Activated CD8-positive, alpha-beta memory T cell treated with anti-CD3 and anti-CD28 coated beads for 1 hour (primary cell): Measurements from ENCODE around the gene CYTH3.
"Not testable (repeated sequence)": the region's sequence is repeated elsewhere in the genome, so short reads cannot be mapped to it uniquely, and the experiment has no call there.

Experiments
- DNase-seq, 2 donors: peaks; one replicate each; pipeline ENCODE4 v3.0.0-alpha.2; 2020; ENCODE audit warnings: low read depth in 1 of 2; ENCODE audit errors: extremely low read depth in 1 of 2

Gene CYTH3

GRCh38 chr7:6234384-6234783, 38.0 kb downstream of the CYTH3 start:
- no peak for DNase-seq

DNA sequence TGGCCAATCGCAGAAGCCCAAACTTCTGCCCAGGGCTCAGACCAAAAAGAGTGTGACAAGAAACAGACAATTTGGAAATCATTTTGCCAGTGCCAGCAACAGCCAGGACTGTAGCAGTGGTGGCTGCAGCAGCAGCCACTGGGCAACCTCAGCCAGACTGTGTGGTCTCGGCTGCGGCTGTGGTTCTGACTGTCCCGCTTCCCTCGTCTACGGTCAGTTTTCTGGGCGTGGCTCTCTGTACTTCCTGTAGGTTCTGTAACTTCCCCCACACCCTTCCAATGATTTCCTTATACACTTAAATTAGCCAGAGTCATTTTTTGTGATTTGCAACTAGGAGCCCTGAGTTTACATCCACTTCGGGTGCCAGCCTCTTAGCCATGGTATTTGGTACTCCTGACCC, 39.9 kb downstream of the CYTH3 start:
- no peak for DNase-seq

DNA sequence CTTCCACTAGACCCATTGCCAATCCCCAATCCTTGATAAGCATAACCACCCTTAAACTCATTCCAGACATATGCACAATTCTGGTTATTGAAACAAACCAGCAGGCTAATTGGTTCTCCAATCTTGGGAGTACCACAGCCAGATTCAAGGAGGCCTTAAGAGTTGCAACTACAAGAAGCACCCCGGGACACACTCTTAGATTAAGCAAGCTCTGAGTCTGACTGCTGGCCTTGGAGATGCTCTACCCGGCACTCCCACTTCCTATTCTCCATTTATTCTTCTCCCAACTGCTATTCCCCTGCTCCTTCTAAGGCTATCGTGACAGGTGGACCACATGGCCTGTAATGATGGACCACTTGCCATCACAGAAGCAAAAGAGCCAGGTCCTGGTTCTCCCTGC, 40.3 kb downstream of the CYTH3 start:
- no peak for DNase-seq

DNA sequence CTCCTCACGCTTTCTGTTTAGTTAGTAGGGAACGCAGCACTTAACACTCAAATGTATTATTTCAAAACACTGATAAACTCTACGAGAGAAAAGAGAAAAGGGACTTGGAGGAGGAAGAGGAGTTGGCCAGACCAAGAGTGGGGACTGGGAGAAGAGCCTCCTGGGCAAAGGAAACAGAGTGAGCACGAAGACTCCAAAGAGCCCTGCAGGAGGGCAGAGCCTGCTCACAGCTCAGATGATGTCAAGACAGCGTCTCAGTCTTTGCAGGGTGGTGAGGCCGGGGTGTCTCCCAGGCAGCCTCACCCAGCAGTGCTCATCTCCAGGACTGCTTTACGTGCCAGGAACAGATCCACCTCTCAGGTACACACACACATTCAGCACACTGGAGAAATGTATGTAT, 41.2 kb downstream of the CYTH3 start:
- no peak for DNase-seq

GRCh38 chr7:6229284-6229683, 43.1 kb downstream of the CYTH3 start:
- DNase-seq, result not testable (repeated sequence)

DNA sequence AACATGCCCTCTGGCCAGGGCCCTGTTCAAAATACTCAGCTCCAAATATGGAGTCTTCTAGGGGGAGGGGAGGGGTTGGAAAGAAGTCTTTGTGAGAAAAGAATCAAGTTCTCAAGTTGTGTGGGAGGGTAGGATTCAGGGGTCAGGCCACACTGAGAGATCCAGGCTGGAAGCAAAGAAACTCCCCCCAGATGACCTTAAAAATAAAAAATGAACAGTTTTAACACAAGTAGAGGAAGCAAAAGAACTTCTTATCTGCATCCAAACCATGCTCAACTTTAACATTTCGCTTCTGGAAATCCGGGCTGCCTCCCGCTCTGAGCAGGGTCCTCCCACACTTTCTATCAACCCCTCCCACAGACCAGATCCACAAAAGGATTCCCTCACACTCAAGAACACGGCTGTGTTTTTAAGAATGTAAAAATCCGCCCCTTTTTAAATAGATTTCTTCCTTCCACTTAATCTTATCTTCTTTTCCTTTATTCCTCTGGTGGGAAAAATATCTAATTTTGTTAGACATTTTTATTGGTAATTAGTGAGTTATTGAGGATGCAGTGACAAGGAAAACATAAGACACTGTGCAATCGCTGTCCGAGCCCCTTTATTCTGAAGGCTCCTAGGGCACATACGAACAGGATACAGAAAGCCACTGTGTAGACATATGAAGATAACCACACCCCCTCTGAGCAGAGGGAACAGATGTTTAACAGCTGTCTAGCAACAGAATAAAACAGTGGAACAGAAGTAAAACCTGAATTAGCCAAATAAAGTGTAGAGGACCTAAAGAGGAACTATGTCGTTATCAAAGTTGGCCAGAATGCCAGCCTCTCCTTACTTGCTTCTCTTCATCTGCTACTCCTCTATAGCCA, 43.8 kb downstream of the CYTH3 start:
- DNase-seq, result no peak

DNA sequence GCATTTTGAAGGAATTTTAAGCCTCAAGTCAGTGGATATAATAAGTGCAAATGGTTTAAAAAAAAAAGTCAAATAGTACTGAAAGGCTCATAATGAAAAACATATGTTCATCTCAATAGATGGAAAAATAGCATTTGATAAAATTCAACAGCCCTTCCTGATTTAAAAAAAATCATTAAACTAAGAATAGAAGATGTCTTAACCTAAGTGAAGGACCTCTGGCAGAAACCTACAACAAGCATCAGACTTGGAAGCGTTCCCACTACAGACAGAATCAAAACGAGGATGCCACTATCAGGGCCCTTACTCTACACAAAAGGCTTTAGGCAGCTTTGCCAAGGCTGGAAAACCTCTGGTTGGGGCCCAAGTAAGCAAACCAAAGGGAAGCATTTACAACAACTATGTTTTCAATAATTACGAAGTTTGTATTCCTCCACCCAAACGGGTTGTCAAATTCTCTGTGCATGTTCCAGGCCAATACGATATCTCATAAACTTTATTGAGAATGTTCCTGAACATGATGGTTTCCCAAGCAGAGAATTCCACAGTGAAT, 45.1 kb downstream of the CYTH3 start:
- DNase-seq, result no peak

GRCh38 chr7:6226194-6226799, 46.1 kb downstream of the CYTH3 start:
- DNase-seq, result no peak

DNA sequence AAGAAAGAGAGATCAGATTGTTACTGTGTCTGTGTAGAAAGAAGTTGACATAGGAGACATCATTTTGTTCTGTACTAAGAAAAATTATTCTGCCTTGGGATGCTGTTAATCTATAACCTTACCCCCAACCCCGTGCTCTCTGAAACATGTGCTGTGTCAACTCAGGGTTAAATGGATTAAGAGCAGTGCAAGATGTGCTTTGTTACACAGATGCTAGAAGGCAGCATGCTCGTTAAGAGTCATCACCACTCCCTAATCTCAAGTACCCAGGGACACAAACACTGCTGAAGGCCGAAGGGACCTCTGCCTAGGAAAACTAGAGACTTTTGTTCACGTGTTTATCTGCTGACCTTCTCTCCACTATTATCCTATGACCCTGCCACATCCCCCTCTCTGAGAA, 49.0 kb downstream of the CYTH3 start:
- DNase-seq, result not testable (repeated sequence)

GRCh38 chr7:6223010-6223409, 49.4 kb downstream of the CYTH3 start:
- DNase-seq, result not testable (repeated sequence)

GRCh38 chr7:6221340-6222319, 50.8 kb downstream of the CYTH3 start:
- DNase-seq, result no peak

DNA sequence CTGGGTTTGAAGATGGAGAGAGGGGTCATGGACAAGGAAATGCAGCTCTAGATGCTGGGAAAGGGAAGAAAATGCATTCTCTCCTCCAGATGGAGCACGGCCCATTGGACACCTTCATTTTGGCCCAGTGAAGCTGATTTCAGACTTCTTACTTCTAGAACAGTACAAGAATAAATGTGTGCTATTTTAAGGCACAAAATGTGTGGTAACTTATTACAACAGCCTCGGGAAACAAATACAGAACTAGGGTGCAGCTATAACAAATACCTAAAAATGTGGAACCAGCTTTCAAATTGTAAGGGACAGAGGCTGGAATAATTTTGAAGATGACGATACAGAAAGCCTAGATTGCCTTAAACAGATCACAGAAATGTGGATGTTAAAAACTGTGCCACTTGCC, 54.1 kb downstream of the CYTH3 start:
- DNase-seq, result no peak

DNA sequence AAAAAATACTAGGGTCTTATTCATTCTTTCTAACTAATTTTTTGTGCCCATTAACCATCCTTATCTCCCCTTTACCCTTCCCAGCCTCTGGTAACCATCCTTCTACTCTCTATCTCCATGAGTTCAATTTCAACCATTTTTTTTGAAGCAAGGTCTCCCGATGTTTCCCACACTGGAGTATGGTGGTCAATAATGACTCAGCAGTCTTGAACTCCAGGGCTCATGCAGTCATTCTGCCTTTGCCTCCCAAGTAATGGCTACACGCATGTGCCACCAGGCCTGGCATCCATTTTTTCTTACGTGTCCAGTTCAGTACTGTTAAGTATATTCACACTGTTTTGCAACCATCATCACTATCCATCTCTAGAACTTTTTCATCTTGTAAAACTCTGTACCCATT, 60.4 kb downstream of the CYTH3 start:
- DNase-seq, result no peak

GRCh38 chr7:6210621-6211372, 61.6 kb downstream of the CYTH3 start:
- no peak for DNase-seq

- DNase-seq, result no peak
Measured at GRCh38 chr7:6209340-6209739, 63.1 kb downstream of the CYTH3 start.

- DNase-seq, result no peak
Measured at GRCh38 chr7:6208573-6209328, 63.7 kb downstream of the CYTH3 start.

- no peak for DNase-seq
Measured at GRCh38 chr7:6205971-6206660, 66.3 kb downstream of the CYTH3 start.

- no peak for DNase-seq
Measured at GRCh38 chr7:6203381-6203780, 69.0 kb downstream of the CYTH3 start.

- no peak for DNase-seq
Measured at GRCh38 chr7:6202117-6202516, 70.3 kb downstream of the CYTH3 start.
